Sigmoid colon (tissue), 4 donors: ENCODE results near the gene BEX5.

Experiments used
- EP300 ChIP-seq, 4 donors: sonication (generic); formaldehyde crosslinking; IDR thresholded peaks; one replicate each; pipeline ENCODE4 v1.6.1; 2017; ENCODE audit warnings: antibody characterized with exemption in 4 of 4
- POLR2A ChIP-seq, 2 donors: fragments of 450-650 bp; IDR thresholded peaks; one replicate each; pipeline ENCODE4 v1.6.1; 2016; ENCODE audit warnings: antibody characterized with exemption in 2 of 2, mild to moderate bottlenecking in 2 of 2, moderate library complexity in 2 of 2
- POLR2AphosphoS5 ChIP-seq, 4 donors: sonication (generic); formaldehyde crosslinking; IDR thresholded peaks; one replicate each; pipeline ENCODE4 v1.6.1; 2017; ENCODE audit warnings: antibody characterized with exemption in 4 of 4
- TF ChIP-seq, protein P1 (sequence below), 4 experiments: fragments of 450-650 bp in 3 of 4; fragments of 200-600 bp in 1 of 4; IDR thresholded peaks; one replicate each; pipeline ENCODE4 v1.5.1; 2016 to 2019; ENCODE audit warnings: antibody characterized with exemption in 4 of 4, mild to moderate bottlenecking in 3 of 4, moderate library complexity in 2 of 4

DNA sequence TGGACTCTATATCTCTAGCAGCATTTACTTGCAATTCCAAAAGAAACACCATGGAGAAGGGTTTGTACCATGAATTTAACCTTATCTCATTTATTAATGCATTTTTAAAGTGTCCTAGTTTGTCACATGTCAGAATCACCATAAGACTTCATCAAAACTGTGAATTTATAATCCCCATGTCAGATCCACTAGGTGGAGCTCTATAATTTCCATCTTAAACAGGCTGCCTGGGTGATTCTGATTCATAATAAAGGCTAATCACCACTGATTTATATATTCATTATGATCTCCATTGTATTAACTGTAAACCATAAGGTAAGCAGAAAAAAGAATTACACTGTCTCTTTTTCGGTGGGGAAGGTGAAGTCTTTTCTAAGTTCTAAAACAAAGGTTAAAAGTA lies 26.3 kb downstream of the BEX5 start:
- no peak for TF ChIP-seq POLR2A (IDR thresholded peaks at IDR 0.05)
- TF ChIP-seq, protein P1, sequence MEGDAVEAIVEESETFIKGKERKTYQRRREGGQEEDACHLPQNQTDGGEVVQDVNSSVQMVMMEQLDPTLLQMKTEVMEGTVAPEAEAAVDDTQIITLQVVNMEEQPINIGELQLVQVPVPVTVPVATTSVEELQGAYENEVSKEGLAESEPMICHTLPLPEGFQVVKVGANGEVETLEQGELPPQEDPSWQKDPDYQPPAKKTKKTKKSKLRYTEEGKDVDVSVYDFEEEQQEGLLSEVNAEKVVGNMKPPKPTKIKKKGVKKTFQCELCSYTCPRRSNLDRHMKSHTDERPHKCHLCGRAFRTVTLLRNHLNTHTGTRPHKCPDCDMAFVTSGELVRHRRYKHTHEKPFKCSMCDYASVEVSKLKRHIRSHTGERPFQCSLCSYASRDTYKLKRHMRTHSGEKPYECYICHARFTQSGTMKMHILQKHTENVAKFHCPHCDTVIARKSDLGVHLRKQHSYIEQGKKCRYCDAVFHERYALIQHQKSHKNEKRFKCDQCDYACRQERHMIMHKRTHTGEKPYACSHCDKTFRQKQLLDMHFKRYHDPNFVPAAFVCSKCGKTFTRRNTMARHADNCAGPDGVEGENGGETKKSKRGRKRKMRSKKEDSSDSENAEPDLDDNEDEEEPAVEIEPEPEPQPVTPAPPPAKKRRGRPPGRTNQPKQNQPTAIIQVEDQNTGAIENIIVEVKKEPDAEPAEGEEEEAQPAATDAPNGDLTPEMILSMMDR (IDR thresholded peaks at IDR 0.05), result no peak
- no peak for TF ChIP-seq POLR2AphosphoS5 (IDR thresholded peaks at IDR 0.05)
- TF ChIP-seq EP300 (IDR thresholded peaks at IDR 0.05), result no peak
